Uterus (tissue), 4 donors: ENCODE data around the gene PAQR7. TPM values are rescaled to one million over a fixed set of nuclear protein-coding genes. Genes with fewer than 3 reads are reported as not detected.

Experiments used
- DNase-seq, 2 donors: peaks; one replicate each; pipeline ENCODE4 v3.0.0-alpha.2; 2019 to 2020
- H3K27ac ChIP-seq, 2 donors: fragments of 200-600 bp; sonication (generic); 1 replicate in 1 of 2; 2 replicates in 1 of 2; pipeline ENCODE4 v1.5.1; 2016 to 2018
- H3K27me3 ChIP-seq, 2 donors: fragments of 200-600 bp; sonication (generic); one replicate each; pipeline ENCODE4 v1.5.1; 2018 to 2019; ENCODE audit warnings: control low read depth in 1 of 2
- H3K36me3 ChIP-seq, 2 donors: fragments of 200-600 bp; sonication (generic); one replicate each; pipeline ENCODE4 v1.5.1; 2019; ENCODE audit warnings: control low read depth in 1 of 2
- H3K4me1 ChIP-seq, 2 donors: fragments of 200-600 bp; sonication (generic); one replicate each; pipeline ENCODE4 v1.5.1; 2018 to 2019; ENCODE audit warnings: control low read depth in 1 of 2
- H3K4me3 ChIP-seq, 2 donors: fragments of 200-600 bp; sonication (generic); 1 replicate in 1 of 2; 2 replicates in 1 of 2; pipeline ENCODE4 v1.5.1; 2018 to 2019; ENCODE audit warnings: mild to moderate bottlenecking in 1 of 2
- H3K9me3 ChIP-seq, 2 donors: fragments of 200-600 bp; sonication (generic); one replicate each; pipeline ENCODE4 v1.5.1; 2019; ENCODE audit warnings: control low read depth in 1 of 2
- POLR2A ChIP-seq, 2 donors: fragments of 450-650 bp; IDR thresholded peaks; one replicate each; pipeline ENCODE4 v1.6.1; 2016; ENCODE audit warnings: antibody characterized with exemption in 2 of 2, mild to moderate bottlenecking in 1 of 2, moderate library complexity in 1 of 2
- intact Hi-C: fragments of 100-400 bp; cut with DNase I; formaldehyde crosslinking; loops from one replicate; pipeline ENCODE4 v1.15.1; 2023; ENCODE audit warnings: low total_unique reads
- total RNA-seq, 4 donors: library from RNA; depleted of rRNA in 3 of 4; stranded (reverse); fragments of >200 nt in 3 of 4; gene quantifications; one replicate each; pipeline versions ENCODE4 v1.1.0 to v1.2.4, GENCODE V29; 2014 to 2023
- TF ChIP-seq, protein P1 (sequence below), 4 experiments: fragments of 200-600 bp in 2 of 4; fragments of 450-650 bp in 2 of 4; sonication (generic) in 2 of 4; IDR thresholded peaks; one replicate each; pipeline ENCODE4 v1.5.1; 2016 to 2019; ENCODE audit warnings: antibody characterized with exemption in 4 of 4, mild to moderate bottlenecking in 2 of 4, moderate library complexity in 1 of 4
- donor health status: DM: yes; HTN: yes; CAD: no.

Gene PAQR7
- total RNA-seq, 4 donors from 2014 or later: 4.7 to 20.1 (median 9.9) TPM

- Histone ChIP-seq H3K9me3 (no peaks in the 10 kb centered on the region), H3K27me3 (no peaks in the 10 kb centered on the region), H3K36me3 (no peaks in the 10 kb centered on the region), H3K4me1 (peaks cover 0 to 4% of the 10 kb centered on the region in 2 donors), H3K4me3 (no peak overlapping the region), H3K27ac (no peak overlapping the region)
- TF ChIP-seq, protein P1, sequence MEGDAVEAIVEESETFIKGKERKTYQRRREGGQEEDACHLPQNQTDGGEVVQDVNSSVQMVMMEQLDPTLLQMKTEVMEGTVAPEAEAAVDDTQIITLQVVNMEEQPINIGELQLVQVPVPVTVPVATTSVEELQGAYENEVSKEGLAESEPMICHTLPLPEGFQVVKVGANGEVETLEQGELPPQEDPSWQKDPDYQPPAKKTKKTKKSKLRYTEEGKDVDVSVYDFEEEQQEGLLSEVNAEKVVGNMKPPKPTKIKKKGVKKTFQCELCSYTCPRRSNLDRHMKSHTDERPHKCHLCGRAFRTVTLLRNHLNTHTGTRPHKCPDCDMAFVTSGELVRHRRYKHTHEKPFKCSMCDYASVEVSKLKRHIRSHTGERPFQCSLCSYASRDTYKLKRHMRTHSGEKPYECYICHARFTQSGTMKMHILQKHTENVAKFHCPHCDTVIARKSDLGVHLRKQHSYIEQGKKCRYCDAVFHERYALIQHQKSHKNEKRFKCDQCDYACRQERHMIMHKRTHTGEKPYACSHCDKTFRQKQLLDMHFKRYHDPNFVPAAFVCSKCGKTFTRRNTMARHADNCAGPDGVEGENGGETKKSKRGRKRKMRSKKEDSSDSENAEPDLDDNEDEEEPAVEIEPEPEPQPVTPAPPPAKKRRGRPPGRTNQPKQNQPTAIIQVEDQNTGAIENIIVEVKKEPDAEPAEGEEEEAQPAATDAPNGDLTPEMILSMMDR (IDR thresholded peaks at IDR 0.05): no peak
- TF ChIP-seq POLR2A (IDR thresholded peaks at IDR 0.05): no peak
- intact Hi-C loops: no loop called here
- no peak for DNase-seq
Observed at GRCh38 chr1:25918615-25919014, 43.1 kb upstream of the PAQR7 start.

GRCh38 chr1:25917996-25918395 lies 42.5 kb upstream of the PAQR7 start:
- Histone ChIP-seq H3K9me3 (no peaks in the 10 kb centered on the region), H3K4me3 (no peak overlapping the region), H3K4me1 (peaks cover 0 to 4% of the 10 kb centered on the region in 2 donors), H3K27me3 (no peaks in the 10 kb centered on the region), H3K27ac (no peak overlapping the region), H3K36me3 (no peaks in the 10 kb centered on the region)
- intact Hi-C loops: no loop called here
- TF ChIP-seq, protein P1 (IDR thresholded peaks at IDR 0.05): no peak
- TF ChIP-seq POLR2A (IDR thresholded peaks at IDR 0.05): no peak
- DNase-seq: no peak

GRCh38 chr1:25916460-25916859 lies 41.0 kb upstream of the PAQR7 start:
- TF ChIP-seq, protein P1 (IDR thresholded peaks at IDR 0.05): no peak
- TF ChIP-seq POLR2A (IDR thresholded peaks at IDR 0.05): no peak
- Histone ChIP-seq H3K4me1 (no peaks in the 10 kb centered on the region), H3K27ac (no peak overlapping the region), H3K36me3 (no peaks in the 10 kb centered on the region), H3K4me3 (no peak overlapping the region), H3K9me3 (no peaks in the 10 kb centered on the region), H3K27me3 (no peaks in the 10 kb centered on the region)
- intact Hi-C loops: no loop called here
- DNase-seq: no peak

DNA sequence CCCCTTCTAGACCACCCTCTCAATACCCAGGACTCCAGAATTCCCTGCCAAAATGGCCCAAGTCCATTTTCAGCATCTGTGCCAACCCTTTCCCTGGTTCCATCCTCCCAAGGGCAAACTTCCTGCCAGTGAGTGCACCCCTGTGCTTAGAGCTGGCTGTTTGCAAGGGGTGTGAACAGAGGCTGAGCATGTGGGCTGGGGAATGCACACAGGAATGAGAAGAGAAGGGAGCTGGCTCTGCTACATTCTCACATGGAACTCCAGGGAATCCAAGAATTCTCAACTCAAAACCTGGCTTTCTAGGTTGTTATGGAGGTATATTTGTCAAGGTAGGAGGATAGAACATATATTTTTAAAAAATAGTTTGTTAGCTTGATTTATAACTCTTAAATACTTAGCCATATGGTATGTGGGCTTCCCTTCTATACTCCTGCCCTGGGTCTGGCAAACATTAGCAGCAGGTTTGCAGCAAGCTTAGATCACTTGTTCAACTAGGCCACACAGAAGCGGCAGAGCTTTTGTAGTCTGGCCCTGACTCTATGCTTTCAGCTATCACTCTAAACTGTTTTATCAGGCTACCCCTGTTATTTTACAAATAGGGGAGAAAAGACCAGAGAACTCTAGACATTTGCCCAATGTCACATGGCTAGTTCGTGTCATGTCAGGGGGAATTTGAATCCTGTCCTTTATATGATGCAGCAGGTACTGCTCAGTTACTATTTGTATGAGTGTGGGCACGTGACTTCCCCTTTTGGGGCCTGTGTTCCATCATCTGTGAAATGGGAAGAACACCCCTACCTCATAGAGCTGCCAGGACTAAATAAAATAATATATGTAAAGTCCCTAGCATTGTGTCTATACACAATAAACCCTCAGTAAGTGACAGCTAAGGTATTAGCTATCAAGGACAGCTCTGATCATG lies 38.8 kb upstream of the PAQR7 start:
- intact Hi-C loops: no loop called here
- no peak for DNase-seq
- Histone ChIP-seq H3K27me3 (no peaks in the 10 kb centered on the region), H3K9me3 (no peaks in the 10 kb centered on the region), H3K4me3 (no peak overlapping the region), H3K4me1 (no peaks in the 10 kb centered on the region), H3K36me3 (no peaks in the 10 kb centered on the region), H3K27ac (no peak overlapping the region)
- no peak for TF ChIP-seq POLR2A (IDR thresholded peaks at IDR 0.05)
- TF ChIP-seq, protein P1 (IDR thresholded peaks at IDR 0.05): no peak

DNA sequence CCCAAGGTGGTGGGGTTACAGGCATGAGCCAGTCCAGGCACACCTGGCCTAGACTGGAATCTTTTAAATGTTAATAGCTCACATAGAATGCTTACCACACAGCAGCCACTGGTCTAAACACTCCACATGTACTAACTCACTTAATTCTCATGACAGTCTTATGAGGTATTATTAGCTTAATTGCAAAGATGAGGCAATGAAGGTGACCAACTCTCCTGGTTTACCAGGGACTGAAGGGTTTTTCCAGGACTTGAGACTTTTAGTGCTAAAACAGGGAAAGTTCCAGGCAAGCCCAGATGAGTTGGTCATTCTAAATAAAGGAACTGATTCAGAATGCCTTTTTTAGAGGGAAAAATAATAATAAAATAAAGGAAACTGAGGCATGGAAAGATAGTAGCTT lies 37.7 kb upstream of the PAQR7 start:
- Histone ChIP-seq H3K4me3 (no peak overlapping the region), H3K27ac (no peak overlapping the region), H3K9me3 (no peaks in the 10 kb centered on the region), H3K27me3 (no peaks in the 10 kb centered on the region), H3K36me3 (no peaks in the 10 kb centered on the region), H3K4me1 (no peaks in the 10 kb centered on the region)
- TF ChIP-seq, protein P1 (IDR thresholded peaks at IDR 0.05): no peak
- TF ChIP-seq POLR2A (IDR thresholded peaks at IDR 0.05): no peak
- no peak for DNase-seq
- intact Hi-C loops: no loop called here
